Measurements from ENCODE around the gene CDC42.
"Not testable (repeated sequence)": the region's sequence is repeated elsewhere in the genome, so short reads cannot be mapped to it uniquely, and the experiment has no call there.

The CDC42 gene

DNA sequence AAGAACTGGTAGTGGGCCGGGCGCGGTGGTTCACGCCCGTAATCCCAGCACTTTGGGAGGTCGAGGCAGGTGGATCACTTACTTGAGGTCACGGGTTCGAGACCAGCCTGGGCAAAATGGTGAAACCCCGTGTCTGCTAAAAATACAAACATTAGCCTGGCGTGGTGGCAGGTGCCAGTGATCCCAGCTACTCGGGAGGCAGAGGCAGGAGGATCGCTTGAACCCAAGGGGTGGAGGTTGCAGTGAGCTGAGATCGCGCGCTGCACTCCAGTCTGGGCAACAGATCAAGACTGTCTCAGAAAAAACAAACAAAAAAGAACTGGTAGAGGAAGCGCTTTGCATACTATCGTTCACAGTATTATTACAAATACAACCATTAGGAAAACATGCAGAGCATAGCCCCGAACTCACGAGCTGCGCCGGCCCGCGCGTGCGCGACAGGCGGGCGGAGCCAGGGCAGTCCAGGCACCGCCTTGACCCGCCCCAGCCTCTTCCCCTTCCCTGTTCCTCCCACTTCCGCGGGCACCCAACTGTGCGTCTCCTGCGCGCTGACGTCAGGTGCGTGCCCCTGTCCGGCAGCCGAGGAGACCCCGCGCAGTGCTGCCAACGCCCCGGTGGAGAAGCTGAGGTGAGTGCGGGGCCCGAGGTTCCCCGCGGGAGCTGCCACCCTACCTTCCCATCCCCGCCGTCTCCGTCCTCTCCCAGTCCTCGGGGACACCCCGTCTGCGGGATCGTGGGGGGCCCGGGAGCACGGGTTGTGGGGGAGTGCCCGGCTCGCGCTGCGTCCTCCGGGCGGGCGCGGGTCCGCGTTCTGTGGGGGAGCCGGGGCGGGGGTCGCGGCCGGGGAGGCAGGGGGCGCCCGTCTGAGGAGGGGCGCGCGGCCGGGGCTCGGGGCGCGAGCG, at the start of gene CDC42:
Gene CDC42 (plus strand): TSS at position 595 of the 902 bp plus-strand sequence. CDS start 25,770 bp downstream, outside the sequence.
- DNase-seq = peak; percentile 86

DNA sequence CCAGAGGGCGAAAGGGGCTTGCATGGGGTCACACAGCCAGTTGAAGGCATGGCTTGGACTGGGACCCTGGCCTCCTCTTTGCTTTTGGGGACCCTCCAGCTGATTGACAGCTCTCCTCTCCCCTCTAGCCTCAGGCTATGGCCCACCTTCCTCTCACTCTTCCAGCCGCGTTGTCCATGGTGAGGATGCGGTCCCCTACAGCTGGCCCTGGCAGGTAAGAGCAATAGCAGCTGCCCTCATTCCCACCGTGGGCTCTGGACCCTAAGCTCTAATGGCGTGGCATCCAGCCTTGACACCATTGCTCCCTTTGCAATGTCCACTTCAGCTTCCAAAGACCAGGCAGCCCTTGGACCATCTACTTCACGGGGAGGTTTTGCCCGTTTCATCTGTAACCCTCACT, 49.6 kb upstream of the CDC42 start:
- DNase-seq = not testable (repeated sequence)

DNA sequence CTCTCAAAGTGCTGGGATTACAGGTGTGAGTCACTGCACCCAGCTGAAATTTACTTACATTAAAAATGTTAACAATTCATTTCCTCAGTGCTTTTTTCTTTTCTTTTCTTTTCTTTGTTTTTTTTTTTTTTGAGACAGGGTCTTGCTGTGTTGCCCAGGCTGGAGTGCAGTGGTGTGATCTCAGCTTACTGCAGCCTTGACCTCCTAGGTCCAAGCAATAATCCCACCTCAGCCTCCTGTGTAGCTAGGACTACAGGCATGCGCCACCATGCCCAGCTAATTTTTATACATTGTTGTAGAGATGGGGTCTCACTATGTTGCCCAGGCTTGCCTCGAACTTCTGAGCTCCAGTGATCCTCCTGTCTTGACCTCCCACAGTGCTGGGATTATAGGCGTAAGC, 48.5 kb upstream of the CDC42 start:
- not testable (repeated sequence) for DNase-seq

DNA sequence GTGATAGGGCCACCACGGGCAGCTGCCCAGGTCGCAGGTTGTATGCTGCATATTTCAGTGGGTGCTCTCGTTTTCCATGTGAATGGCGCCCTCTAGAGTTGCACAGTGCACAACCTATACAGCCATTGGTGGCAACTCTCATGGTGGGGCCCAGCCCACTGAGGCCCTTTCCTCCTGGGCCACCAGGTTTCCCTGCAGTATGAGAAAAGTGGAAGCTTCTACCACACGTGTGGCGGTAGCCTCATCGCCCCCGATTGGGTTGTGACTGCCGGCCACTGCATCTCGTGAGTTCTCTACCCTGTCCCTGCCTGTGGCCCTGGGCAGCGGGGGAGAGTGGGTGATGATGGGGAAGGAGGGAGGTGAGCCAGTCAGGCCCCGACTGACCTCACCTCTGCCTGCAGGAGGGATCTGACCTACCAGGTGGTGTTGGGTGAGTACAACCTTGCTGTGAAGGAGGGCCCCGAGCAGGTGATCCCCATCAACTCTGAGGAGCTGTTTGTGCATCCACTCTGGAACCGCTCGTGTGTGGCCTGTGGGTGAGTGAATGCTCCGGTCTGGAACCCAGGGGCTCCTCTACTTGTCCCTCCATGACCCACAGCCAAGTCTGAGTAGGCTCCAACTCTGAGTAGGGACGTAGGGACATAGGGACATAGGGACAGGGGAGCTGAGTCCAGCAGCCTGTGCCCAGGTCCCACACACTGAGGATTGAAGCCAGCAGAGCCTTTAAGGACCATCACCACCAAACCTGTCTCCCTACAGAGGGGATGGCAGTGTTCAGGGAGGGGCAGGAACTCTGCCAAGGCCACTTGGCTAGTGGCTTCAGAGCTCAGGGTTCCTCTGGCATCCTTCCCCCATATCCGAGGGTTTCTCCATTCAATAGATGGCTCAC, 47.0 kb upstream of the CDC42 start:
- DNase-seq = not testable (repeated sequence)

DNA sequence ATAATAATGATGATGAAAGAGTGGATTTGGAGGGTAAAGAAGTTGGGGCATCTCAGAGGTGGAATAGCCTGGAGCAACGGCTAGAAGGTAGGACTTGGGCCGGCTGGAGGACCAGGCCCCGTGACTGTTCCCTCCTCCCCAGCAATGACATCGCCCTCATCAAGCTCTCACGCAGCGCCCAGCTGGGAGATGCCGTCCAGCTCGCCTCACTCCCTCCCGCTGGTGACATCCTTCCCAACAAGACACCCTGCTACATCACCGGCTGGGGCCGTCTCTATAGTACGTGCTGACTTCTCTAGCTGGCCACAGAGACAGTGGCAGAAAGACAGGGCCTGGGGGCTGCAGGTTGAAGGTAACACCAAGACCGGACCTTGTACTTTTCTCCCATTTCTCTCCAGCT, 45.8 kb upstream of the CDC42 start:
- DNase-seq = not testable (repeated sequence)

DNA sequence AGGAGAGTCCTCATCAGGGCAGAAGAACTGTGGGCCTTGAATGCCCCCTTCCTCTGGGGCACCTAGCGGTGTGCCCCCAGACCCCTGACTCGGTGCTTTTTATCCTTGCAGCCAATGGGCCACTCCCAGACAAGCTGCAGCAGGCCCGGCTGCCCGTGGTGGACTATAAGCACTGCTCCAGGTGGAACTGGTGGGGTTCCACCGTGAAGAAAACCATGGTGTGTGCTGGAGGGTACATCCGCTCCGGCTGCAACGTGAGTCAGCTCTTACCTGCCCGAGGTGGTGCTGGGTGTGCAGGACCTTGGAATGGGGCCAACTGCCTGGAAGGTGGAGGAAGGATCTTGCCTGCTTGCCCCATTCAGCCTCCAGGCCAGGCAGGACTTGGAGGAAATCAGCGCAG, 45.2 kb upstream of the CDC42 start:
- not testable (repeated sequence) for DNase-seq

DNA sequence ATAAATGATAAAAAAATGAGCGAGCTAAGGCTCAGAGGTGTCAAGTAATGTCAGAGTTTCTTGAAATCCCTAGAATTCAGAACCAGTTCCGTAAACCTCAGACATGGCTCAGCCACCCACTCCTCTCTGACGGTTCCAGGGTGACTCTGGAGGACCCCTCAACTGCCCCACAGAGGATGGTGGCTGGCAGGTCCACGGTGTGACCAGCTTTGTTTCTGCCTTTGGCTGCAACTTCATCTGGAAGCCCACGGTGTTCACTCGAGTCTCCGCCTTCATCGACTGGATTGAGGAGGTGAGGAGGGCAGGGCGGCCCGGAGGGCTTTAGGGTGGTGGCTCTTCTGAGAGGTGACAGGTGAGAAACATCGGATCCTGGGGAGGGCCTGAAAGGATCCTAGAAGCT, 42.9 kb upstream of the CDC42 start:
- not testable (repeated sequence) for DNase-seq

DNA sequence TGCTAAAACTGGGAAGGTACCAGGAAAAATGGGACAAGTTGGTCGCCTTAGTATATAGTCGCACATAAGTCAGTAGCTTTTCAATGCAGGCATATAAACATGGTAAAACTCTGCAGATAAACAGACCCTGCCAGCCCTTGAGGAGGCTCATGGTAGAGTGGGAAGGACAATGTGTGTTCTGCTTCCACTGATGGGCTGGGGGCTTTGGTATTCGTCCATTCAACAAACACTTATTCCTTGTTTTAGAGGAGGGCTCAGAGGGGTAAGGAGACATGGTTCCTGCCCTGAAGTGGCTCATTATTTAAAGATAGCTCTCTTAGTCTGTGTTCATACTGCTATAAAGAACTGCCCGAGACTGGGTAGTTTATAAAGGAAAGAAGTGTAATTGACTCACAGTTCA, 39.8 kb upstream of the CDC42 start:
- DNase-seq = not testable (repeated sequence)

DNA sequence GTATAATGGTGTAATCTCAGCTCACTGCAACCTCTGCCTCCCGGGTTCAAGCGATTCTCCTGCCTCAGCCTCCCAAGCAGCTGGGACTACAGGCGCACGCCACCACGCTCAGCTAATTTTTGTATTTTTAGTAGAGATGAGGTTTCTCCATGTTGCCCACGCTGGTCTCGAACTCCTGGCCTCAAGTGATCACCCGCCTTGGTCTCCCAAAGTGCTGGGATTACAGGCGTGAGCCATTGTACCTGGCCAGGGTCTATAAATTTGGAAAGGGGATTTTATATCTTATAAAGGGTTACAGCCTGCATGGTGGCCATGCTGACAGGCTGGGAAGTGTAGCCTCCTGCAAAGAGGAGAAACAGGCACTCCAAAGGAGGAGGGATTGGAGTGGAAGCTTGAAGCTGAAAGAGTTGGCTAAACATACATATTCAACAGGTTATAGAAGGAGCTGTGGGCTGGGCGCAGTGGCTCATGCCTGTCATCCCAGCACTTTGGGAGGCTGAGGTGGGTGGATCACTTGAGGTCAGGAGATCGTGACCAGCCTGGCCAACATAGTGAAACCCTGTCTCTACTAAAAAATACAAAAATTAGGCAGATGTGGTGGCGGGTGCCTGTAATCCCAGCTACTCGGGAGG, 37.8 kb upstream of the CDC42 start:
- not testable (repeated sequence) for DNase-seq

DNA sequence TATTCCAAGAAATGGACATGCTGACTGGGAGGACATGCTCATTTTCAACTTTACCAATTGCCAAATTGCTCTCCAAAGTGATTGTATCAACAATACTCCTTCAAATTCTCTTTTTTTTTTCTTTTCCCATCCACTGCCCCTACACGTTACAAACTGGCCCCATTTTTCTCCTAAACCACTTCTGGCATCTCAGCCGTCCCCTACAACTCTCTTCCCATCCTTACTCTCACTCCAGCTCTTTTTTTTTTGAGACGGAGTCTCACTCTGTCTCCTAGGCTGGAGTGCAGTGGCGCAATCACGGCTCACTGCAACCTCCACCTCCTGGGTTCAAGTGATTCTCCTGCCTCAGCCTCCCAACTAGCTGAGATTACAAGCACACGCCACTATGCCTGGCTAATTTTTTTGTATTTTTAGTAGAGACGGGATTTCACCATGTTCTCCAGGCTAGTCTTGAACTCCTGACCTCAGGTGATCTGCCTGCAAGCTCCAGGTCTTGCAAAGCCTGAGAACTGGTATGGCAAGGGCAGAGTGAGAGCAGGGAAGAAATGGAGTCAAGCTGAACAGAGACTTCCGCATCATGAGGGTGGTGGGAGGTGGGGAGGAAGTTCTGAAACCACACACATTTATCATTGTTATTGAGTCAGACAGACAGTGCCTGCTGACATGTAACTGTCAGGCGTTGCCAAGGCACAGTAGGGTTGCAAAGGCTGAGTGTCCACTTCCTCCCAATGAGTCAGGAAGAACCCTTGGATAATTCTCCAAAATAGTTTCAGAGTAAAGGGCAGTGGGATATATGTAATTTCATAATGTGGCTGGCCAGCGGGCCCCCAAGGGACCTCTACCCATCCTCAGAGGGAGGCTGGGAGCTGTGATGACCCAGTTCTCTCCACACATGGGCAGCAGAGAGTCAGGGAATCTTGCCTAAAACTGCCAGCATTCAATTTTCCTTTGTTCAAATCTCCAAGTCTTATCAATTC, 33.6 kb upstream of the CDC42 start:
- peak; percentile 72 for DNase-seq

DNA sequence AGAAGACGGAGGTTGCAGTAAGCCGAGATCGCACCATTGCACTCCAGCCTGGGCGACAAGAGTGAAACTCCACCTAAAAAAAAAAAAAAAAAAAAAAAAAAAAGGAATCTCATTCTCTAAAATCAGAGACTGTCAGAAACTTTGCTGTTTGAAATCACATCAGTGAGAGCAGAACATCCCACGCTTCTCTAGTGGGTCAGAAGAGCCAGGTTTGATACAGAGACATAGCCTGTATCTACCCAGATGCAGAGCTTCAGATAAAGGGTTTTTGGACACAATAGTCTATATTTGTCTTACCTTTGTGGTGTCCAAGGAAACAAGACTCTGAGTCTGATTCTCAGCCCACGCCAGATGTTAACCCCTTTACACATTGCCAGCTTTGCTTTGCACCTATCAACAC, 31.4 kb upstream of the CDC42 start:
- no peak for DNase-seq

DNA sequence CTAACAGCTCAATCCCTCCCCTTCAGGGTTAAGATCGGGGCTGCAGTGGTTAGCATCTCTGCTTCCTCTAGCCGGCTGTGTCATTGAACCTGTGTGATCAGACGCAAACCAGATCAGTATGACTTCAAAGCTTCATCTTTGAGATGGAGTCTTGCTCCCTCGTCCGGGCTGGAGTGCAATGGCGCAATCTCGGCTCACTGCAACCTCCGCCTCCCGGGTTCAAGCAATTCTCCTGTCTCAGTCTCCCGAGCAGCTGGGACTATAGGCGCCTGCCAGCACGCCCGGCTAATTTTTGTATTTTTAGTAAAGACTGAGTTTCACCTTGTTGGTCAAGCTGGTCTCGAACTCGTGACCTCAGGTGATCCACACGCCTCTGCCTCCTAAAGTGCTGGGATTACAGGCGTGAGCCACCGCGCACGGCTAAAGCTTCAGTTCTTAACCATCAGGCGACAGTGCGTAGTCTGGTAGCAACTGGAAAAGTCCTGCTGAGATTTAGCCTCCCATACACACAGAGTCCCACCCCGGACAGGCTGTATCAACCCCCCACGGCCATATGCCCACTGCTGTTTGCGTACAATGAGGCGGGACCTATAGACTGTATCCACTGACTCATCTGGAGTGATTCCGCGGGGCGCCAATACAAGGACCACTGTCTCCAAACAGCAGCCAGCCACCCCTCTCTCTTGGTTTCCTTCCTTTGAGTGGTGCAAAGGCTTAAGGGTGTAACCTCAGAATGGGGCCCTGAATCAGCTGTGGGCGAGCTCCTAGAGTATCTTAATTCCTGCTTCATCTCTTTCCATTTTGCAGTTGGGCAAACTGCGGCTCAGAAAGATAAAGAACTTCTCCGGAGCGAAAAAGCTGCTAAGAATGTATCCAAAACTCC, 27.8 kb upstream of the CDC42 start:
- peak; percentile 63 for DNase-seq

DNA sequence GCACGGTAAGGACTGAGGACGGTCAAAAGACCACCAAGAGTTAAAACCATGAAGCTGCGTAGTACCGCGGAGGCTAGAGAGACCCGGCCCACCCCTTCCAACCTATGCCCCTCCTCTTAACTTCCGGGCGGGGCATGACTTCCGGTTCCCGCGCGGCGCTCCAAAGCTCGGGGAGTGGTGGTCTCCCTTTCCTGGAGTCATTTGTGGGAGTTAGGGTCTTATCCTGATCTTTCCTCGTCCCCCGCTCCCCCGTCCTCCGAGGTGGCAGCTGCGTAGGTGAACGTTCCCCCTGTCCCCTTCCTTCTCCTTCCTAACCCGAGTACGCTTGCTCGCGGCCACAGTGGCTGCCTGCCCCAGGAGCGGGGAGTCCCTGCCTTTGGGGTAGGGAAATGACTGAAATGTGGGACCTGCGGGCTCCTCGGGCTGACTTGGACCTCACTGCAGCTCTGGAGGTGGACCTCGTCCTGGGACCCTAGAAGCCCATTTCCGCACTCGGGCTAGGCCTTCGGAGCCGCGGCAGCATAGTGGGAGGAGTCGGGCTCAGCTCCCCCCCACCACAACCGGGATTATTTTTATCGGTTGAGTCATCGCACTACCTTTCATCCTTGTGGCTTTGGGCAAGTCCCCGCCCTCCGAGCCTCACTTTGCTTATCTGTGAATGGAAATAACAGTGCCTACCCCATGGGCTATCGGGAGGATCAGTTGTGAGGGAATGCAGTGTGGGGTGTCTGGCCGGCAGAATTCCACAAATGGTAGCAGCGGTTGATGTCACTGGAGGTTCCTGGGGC, 26.9 kb upstream of the CDC42 start:
- DNase-seq = peak; percentile 63

DNA sequence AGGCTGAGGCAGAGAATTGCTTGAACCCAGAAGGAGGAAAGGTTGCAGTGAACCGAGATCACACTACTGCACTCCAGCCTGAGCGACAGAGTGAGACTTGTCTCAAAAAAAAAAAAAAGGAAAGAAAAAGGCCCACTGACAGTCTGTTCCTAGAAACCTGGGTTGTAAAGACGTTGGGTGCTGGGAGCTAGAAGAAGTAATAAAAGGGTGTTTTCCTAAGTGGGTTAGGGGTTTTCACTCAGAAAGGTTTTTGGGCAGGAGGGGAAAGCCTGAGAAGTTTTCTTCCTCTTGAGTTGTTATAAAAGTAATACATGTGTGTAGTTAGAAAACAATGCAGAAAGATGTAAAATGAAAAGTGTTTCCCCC, 25.6 kb upstream of the CDC42 start:
- DNase-seq = no peak

DNA sequence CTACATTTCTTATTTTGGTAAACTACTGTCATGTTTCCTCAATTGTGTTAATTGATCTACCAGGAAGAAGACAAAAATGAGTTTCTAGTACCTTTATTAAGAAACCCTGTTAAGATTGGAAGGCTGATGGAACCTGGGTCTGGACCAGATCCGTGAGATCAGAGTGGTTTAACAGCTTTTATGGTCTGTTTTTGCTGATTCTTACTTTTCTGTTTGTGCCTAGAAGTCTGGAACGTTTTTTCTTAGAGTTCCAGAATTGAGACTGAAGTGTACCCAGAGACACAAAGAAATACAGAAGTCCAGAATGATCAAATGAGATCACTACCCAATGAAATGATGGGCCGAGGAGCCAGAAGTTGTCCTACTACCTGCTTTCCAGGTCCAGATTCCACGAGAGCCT, 22.5 kb upstream of the CDC42 start:
- no peak for DNase-seq

DNA sequence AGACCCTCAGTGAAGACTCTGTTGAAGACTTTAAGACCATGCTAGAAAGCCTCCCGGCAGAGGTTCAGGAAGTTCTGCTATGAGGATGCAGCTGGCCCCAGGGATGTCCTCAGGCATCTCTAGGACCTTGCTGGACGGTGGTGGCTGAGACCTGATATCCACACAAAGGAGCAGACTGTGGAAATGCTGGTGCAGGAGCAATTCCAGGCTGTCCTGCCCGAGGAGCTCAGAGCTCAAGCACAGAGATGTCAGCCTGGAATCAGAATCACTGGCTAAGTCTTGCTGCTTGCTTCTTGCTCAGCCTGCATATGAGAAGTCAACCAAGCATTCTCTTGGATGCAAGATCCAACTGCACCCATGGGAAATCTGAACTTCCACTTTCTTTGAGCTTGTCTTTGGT, 22.0 kb upstream of the CDC42 start:
- no peak for DNase-seq

DNA sequence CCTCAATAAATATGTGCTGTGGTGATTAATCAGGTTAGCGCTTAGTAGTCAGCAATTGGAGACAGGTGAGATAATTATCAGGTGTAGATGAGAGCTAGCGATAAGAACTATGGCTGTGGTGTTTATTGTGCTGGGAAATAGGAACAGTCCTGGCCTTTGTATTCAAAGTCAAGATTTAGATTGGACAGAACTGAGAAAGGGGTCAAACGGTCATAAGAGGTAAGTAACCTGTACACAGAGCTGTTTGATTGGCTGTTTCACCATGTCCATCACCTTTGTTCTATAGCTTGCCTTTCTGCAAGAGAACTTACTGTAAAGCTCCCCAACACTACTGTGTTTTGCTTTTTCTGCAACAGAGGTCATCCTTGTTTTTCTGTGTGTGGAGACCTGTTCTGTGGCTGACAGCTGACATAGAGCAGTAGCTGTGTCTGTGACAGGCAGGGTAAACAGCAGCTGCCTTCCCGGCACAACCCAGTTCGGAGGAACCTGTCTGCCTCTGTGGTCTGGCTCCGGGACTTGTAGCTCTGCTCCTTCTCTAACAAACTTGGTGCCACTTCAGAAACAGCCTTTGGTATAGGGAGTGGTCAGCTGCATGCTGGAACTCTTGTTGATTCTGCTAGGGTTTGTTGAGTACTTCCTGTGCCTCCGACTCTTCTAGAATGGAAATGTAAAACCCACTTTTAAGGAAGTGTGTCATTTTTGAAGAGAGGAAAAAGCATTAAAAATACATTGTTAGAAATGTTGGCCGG, 21.1 kb upstream of the CDC42 start:
- DNase-seq = no peak

DNA sequence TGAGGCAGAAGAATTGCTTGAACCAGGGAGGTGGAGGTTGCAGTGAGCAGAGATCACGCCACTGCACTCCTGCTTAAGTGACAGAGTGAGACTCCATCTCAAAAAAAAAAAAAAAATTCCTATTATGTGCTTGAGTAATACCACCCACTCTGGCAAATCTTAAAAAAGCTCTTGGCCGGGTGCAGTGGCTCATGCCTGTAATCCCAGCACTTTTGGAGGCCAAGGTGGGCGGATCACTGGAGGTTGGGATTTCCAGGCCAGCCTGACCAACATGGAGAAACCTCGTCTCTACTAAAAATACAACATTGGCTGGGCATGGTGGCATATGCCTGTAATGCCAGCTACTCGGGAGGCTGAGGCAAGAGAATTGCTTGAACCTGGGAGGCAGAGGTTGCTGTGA, 17.7 kb upstream of the CDC42 start:
- not testable (repeated sequence) for DNase-seq

DNA sequence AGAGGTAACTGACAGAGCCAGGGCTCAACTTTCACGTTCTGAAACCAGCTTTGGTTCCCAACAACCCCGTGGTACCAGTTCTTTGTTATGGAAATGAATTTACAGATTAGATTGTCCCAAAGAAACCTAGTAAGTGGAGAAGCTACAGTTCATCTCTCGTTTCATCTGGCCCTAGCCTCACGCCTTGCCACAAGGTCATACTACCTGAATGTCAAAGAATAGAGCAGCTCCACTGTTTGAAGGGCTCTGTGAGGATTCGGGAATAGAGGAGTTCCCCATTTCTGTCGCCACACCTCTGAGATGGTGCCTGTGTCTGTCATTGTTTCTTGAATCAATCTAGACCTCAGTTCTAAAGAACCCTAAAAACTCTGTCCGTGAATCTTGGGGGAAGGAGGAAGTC, 15.0 kb upstream of the CDC42 start:
- DNase-seq = no peak

Measured in GOT3 (cell line).